DMS 273 treated with DMSO at 0.1 percent for 48 hours (cell line): ENCODE data around the gene BTRC.
"Not testable (repeated sequence)": the region's sequence is repeated elsewhere in the genome, so short reads cannot be mapped to it uniquely, and the experiment has no call there.

Source experiments
- DNase-seq: peaks from one replicate; lab custom pipeline; 2025; lab: John Stamatoyannopoulos, UW

Gene BTRC

GRCh38 chr10:101388676-101389276 lies 34.8 kb downstream of the BTRC start:
- DNase-seq: no peak

- DNase-seq: not testable (repeated sequence)
These were observed 35.6 kb downstream of the BTRC start for GRCh38 chr10:101389532-101389931.

- DNase-seq: no peak
These were observed 36.1 kb downstream of the BTRC start for GRCh38 chr10:101389986-101390531.

GRCh38 chr10:101393378-101393777 lies 39.4 kb downstream of the BTRC start:
- no peak for DNase-seq

- no peak for DNase-seq
These were observed 40.7 kb downstream of the BTRC start for GRCh38 chr10:101394524-101395133.

GRCh38 chr10:101397140-101397539 lies 43.2 kb downstream of the BTRC start:
- no peak for DNase-seq

- no peak for DNase-seq
These were observed 46.6 kb downstream of the BTRC start for GRCh38 chr10:101400585-101400984.

- no peak for DNase-seq
These were observed 48.7 kb downstream of the BTRC start for GRCh38 chr10:101402711-101403110.

- no peak for DNase-seq
These were observed 49.2 kb downstream of the BTRC start for GRCh38 chr10:101403161-101403560.

- peak; percentile 7 for DNase-seq
These were observed 51.0 kb downstream of the BTRC start for GRCh38 chr10:101405001-101405400.

- DNase-seq: no peak
These were observed 57.6 kb downstream of the BTRC start for GRCh38 chr10:101411598-101411997.

GRCh38 chr10:101414034-101414433 lies 60.1 kb downstream of the BTRC start:
- DNase-seq: no peak

- DNase-seq: no peak
These were observed 61.9 kb downstream of the BTRC start for GRCh38 chr10:101415884-101416283.

- DNase-seq: not testable (repeated sequence)
These were observed 68.0 kb downstream of the BTRC start for GRCh38 chr10:101421967-101422366.

- no peak for DNase-seq
These were observed 71.6 kb downstream of the BTRC start for GRCh38 chr10:101425535-101425934.

- DNase-seq: no peak
These were observed 74.1 kb downstream of the BTRC start for GRCh38 chr10:101428036-101428435.

- no peak for DNase-seq
These were observed 75.5 kb downstream of the BTRC start for GRCh38 chr10:101429423-101429822.

GRCh38 chr10:101436302-101436701 lies 82.3 kb downstream of the BTRC start:
- no peak for DNase-seq

GRCh38 chr10:101438881-101439391 lies 85.0 kb downstream of the BTRC start:
- DNase-seq: no peak

- DNase-seq: peak; percentile 57
These were observed 87.8 kb downstream of the BTRC start for GRCh38 chr10:101441541-101442455.

GRCh38 chr10:101442456-101442800 lies 88.5 kb downstream of the BTRC start:
- no peak for DNase-seq

GRCh38 chr10:101444058-101444898 lies 90.3 kb downstream of the BTRC start:
- no peak for DNase-seq
